ENCODE measurements around the gene COG1.
A peak's percentile ranks its signal among the peaks of the same experiment; 100 is the strongest.

The COG1 gene

DNA sequence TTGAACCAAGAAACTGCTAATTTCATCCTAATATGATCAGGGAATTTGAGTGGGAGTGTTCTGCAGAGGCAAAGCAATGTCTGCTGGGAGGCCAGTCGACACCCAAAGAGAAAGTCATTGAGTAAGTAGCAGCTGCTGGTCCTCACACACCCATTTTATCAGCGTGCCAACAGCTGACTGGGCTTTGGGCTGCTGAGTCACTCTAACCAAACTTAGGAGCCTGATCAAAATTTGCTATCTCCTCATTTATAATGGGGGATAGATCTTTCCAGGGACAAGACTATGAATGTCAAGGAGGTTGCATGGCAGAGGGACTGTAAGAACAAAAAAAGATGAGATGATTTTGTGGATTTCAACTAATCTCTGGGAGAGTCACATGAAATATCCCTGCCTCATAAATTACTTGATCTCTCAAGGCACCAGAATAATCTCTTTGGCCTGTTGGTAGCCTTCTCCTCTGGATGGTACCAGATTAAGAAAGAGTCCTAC, 35.9 kb downstream of the COG1 start:
- DNase-seq (ENCODE audit: low read depth), result peak; percentile 57

DNA sequence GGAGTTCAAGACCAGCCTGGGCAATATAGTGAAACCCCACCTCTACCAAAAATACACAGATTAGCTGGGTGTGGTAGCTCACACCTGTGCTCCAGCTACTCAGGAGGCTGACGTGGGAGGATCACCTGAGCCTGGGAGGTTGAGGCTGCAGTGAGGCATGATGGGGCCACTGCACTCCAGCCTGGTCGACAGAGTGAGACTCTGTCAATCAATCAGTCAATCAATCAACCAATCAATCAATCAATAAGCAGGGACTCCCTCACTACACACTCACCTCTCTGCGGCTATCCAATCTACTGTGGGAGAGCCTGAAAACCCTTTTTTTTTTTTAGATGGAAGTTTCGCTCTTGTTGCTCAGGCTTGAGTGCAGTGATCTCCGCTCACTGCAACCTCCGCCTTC, 37.2 kb downstream of the COG1 start:
- DNase-seq (ENCODE audit: low read depth), result no peak

DNA sequence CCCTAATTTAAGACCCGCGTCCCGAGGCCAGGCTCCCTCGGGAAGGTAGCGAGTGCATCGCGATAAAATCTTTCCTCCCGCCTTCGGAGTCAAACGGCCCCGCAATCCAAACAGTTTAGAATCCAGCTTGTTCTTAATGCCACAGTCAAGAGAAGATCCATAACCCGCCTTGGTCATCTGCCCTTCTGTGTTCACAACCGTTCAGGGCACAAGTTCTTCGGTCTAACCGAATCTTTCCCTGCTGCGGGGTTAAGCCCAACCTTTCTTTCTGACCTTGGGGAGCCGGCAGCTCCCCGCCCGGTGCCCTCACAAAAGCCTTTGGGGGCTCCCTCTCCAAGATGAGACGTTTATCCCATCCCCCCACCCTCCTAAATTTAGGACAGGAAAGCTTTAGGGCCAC, 38.5 kb downstream of the COG1 start:
- no peak for DNase-seq (ENCODE audit: low read depth)

DNA sequence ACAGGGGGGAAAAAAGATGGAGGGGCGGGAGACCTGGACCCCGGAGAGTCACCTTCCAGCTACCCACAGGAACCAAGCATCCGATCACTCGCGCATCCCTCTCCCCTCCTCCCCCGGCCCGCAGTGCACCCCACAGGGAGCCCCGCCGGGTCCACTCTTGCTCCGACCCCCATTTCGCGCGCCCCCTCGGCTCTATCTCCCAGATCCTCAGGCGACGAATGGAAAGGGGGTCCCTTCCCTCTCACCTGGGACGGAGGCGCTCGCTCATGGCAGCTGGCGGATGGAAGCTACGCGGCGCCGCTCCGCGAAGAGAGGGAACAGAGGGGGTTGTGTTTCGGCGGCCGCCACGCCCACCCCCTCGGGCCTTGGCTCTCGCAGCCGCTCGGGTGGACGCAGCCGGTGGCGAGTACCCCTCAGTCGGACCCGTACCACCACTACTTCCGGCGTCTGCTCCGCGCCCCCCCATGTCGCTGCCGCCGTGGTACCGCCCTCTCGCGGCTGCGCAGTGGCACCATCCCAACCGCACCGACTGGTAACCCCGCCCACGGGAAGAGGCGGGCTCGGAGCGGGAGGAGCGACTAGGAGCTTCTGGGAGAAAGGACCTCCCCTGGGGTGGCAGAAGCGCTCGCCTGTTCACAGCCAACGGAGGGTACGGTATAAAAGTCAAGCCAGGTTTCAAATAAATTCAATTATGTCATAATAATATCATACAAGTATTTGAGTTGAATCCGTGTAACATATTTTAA, 39.2 kb downstream of the COG1 start:
- DNase-seq (ENCODE audit: low read depth), result peak; percentile 50

DNA sequence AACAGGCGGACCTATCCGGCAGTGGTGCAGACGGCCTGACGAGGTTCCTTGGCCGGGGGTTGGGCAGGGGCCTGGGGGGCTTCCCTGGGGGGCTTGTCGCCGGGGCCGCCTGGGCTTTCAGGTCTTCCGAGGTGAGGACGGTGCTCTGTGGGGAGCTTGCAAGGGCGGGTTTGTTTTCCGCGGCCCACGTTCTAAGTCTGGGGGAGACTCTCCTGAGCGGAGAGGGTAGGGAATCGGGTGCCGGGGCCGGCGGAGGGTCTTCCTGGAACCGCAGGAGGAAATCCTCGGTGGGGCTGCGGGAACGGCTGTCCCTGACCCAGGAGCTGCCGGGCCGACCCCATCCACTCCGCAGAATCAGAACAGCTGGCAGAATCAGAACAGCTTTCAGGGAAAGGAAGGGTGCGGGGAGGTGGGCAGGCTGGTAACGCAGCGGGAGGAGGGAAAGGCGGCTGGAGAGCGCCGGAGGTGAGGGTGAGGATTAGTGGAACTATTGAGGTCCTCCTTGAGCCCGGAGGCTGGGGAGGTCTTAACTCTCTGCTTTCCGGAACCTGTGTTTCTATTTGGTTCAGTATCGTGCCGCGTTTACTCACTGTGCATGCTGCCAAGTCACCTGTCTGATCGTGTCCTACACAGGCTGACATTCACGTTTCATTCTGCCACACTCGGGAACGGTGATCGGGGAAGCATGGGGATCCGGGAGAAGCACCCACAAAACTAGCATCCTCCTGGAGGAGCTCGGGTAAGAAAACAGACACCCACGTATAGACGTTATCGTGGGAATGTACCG, 39.9 kb downstream of the COG1 start:
- DNase-seq (ENCODE audit: low read depth), result no peak

DNA sequence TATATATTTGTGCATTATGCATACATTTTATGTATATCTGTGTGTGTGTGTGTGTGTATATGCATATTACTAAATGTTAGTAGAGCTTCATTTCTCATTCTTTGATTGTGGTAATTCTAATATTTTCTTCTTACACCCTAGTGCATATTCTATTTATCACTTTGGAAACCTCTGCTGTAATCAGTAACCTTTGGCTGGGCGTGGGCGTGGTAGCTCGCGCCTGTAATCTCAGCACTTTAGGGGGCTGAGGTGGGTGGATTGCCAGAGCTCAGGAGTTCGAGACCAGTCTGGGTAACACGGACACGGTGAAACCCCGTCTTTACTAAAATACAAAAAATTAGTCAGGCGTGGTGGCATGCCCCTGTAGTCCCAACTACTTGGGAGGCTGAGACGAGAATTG, 41.9 kb downstream of the COG1 start:
- no peak for DNase-seq (ENCODE audit: low read depth)

DNA sequence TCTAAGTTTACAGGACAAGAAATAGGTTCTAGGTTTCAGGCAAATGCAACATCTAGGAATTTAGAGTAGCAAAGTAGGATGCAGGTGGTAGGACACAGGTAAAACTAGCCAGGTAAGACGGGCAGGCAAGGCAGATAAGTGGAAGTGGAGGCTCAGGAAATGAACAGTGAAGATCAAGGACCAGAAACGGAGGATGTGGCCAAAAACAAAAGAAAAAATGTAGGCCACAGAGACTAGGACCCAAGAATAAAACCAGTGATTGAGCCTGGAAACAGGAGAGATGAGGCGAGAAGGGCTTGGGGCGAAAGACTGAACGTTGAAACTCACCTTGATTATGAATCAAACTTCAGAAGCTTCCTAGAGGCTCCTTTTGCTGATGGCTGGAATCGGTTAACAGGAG, 44.9 kb downstream of the COG1 start:
- no peak for DNase-seq (ENCODE audit: low read depth)

DNA sequence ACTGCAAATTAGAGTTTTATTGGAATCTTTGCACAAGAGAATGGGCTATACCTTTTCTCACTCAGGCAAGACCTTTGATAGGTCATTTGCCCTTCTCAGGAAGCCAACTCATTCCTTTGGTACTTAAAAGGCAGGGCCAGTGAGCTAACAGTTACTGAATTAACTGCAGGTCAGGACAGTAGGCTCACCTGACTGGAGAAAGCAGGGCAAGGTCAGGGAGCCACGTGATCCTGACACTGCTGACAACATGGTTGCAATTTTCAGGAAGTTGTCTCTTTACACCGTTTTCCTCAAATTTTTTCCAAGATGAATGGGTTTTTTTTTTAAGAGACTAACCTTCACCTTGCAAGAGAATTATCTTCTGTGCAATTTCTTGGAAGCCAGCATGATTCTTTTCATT, 47.7 kb downstream of the COG1 start:
- no peak for DNase-seq (ENCODE audit: low read depth)

DNA sequence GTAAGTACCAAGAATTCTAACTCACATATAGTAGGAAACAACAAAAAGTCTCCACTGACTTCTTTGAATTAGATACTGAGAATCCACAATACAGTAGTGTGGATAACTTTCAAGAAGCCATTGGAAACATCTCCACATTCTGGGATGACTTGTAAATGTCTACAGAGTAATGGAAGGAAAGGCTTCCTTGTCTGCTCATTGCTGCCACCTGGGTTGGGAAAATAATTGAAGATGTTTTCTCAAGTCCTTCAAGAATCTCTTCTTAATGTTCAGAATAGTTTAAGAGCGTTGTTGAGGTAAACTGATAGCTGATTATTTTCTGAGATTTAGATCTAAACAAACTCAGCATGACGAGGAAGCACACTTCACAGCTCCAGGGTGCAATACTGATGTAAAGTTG, 54.9 kb downstream of the COG1 start:
- DNase-seq (ENCODE audit: low read depth), result no peak

DNA sequence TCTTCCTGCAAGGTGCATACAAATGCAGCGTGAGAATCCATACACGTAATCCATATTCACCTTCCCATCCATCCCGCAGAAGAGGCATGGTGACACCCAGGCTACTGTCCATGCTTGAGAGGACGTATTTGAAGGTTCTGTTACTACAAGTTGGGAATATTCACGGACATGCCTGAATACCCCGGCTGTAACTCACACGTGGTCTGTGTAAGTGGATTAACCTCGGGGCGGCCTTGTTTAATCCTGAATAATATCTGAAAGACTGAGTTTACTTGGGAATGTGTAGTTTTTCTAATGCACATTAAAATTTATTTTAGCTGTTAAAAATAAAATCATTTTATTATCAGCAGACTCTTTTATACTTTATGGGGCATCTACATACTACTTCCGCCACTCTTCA, 55.7 kb downstream of the COG1 start:
- no peak for DNase-seq (ENCODE audit: low read depth)

DNA sequence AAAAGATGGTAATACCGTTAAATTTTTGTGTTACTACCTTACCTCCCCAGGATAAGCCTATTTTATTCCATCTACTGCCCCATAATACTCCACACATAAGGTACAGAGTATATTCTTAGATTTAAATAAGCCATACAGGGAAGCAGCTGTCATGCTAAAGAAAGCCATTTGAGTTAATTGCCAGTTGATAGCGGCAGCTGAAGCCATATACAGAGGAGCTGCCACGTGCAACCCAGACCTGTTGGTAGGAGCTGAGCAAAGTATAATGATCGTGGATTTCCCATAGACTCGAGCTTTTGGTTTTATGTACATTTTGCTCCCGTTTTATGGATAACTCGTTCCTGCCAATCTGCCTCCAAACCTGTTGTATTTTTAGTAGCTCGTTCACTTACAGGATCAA, 56.8 kb downstream of the COG1 start:
- no peak for DNase-seq (ENCODE audit: low read depth)

DNA sequence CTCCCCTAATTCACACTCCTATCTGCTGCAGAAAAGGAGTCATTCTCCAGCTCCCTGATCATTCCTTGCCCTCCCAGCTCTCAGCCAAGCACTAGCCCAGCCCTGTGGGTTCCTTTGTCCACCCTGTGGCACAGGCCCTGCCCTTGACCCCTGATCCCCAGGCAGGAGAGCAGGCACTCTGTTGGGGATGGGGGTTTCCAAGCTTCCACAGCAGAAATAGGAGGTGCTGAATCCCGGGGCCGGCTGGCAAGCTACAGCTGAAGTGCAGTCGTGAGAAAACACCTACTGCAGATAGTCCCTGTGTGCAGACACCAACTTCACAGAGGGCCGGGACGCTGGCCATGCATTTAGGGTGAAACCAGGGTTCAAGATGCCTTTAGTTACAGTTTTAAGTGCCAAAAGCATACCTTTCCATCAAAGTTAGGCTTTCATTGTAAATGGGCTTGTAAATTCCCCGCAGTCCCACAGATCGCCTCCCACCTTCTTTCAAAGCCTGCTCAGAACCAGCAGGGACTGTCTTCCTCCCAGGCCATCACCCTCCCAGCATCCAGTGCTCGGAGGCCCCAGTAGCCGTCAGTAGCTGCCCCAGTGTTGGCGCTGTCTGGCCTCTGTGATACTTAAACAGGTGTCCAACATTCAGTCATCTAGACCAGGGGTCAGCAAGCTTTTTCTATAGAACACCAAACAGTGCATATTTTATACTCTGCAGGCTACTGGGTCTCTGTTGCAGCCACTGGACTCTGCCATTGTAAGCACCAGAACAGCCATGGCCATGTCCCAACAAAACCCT, 58.2 kb downstream of the COG1 start:
- no peak for DNase-seq (ENCODE audit: low read depth)

DNA sequence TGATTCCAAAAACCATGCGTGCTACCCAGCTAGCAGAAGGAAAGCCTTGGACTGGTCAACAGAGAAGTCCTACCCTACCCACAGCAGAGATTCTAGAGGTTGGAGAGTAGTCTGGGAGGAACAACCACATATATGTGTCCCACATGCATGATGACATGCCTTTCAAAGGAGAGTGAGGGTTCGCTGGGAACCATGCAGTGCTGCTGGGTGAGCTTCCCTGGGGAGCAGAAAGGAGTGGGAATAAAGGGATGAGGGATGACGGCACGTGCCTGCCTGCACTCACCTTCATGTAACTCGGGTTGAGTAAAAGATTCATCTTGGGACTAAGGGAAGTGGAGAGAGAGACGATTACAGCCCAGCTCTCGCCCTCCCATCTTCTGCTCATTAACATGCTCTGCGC, 59.0 kb downstream of the COG1 start:
- no peak for DNase-seq (ENCODE audit: low read depth)

DNA sequence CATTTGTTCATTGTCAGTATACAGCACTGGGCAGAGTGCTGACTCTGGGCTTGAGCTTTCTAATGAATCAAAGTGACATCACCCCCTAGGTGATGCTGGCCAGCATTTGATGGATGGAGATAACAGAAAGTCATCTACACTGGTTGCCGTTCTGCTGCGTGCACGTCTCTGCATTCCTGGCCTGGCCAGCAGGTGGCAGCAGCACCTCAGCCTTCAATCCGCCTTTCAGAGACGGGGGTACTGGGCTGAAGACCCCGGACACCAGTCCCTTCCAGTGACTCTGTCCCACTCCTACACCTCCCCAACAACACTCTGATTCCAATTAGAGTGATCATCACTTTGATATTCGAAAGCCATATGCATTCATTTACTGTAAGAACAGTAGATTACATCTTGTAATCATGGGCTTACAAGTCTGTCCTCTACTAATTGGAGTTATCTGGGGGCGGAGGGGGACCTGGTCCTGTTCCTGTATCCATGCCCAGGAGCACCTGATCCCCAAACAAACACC, 62.9 kb downstream of the COG1 start:
- no peak for DNase-seq (ENCODE audit: low read depth)

DNA sequence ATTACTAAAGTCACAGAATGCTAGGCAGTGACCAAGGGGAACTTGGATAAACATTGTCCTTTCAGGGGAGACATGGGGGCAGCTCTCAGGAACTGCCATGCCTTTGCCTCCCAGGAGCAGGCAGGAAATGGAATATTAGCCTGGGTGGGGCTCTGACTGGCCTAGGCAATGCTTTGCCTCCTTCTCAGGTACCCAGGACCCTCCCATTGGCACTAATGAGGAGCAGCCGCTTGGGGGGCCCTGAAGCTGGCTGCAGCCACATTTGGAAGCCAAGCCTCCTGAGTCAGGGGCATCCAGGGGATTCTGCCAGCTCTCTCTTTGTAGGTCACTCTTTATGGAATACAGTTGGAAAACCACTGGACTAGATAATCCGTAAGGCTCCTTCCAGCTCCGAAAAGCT, 63.4 kb downstream of the COG1 start:
- no peak for DNase-seq (ENCODE audit: low read depth)

DNA sequence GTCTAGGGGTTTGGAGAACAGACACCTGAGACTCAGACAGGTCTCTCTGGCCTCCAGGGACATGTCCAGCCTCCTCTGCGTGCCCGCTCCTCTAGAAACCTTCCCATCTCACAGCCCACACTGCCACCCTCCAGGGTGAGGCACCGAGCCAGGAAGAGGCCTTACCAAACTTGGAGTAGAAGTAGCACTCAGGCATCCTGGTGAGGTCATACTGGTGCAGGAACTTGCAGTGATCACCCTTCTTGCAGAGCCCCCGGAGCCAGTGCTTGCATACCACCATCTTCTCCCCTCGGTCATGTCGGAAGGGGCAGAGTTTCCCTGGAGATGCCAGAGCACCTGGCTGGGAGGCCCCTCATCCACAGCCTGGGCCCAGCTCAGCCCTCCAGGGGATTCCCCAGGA, 64.7 kb downstream of the COG1 start:
- DNase-seq (ENCODE audit: low read depth), result no peak

Data from GM04503 (cell line).